GM23338 (cell line): ENCODE measurements around the gene PBXIP1. TPM values are rescaled to one million over a fixed set of nuclear protein-coding genes. Genes with fewer than 3 reads are reported as not detected.

Experiments used
- ATAC-seq: fragments of 200-7000 bp; cut with Tn5 transposase; 3 replicates; pipeline ENCODE4 v1.9.1; 2020
- DNase-seq: peaks from one replicate; pipeline ENCODE4 v3.0.0-alpha.2; 2015; ENCODE audit warnings: low spot score
- H2AFZ ChIP-seq: fragments of 200-600 bp; sonication (generic); 2 replicates; pipeline ENCODE4 v1.8.0; 2016; ENCODE audit warnings: antibody characterized with exemption, mild to moderate bottlenecking, moderate library complexity
- H3F3A ChIP-seq: fragments of 200-600 bp; sonication (generic); replicated peaks from 2 replicates; pipeline ENCODE4 v1.8.0; 2017; ENCODE audit warnings: antibody characterized with exemption, mixed run types, low read depth
- H3K27ac ChIP-seq: fragments of 200-600 bp; sonication (generic); 2 replicates; pipeline ENCODE4 v1.6.1; 2016; ENCODE audit warnings: low read depth
- H3K27me3 ChIP-seq: fragments of 200-600 bp; sonication (generic); 2 replicates; pipeline ENCODE4 v1.8.0; 2016; ENCODE audit warnings: mild to moderate bottlenecking, mixed run types, moderate library complexity; ENCODE audit not compliant: insufficient read depth
- H3K36me3 ChIP-seq: fragments of 200-600 bp; sonication (generic); 2 replicates; pipeline ENCODE4 v1.8.0; 2016; ENCODE audit warnings: mild to moderate bottlenecking; ENCODE audit not compliant: insufficient read depth
- H3K4me1 ChIP-seq: fragments of 200-600 bp; sonication (generic); 2 replicates; pipeline ENCODE4 v1.8.0; 2016; ENCODE audit warnings: mild to moderate bottlenecking, moderate library complexity; ENCODE audit not compliant: insufficient read depth
- H3K4me2 ChIP-seq: fragments of 200-600 bp; sonication (generic); 2 replicates; pipeline ENCODE4 v1.7.1; 2017; ENCODE audit warnings: mixed run types
- H3K4me3 ChIP-seq: fragments of 200-600 bp; sonication (generic); 2 replicates; pipeline ENCODE4 v1.6.1; 2016; ENCODE audit warnings: mixed run types
- H3K79me2 ChIP-seq: fragments of 200-600 bp; sonication (generic); replicated peaks from 2 replicates; pipeline ENCODE4 v1.8.0; 2017; ENCODE audit warnings: mild to moderate bottlenecking; ENCODE audit not compliant: insufficient read depth
- H3K9me2 ChIP-seq: fragments of 200-600 bp; sonication (generic); 2 replicates; pipeline ENCODE4 v1.8.0; 2017; ENCODE audit not compliant: insufficient read depth
- H4K20me1 ChIP-seq: fragments of 200-600 bp; sonication (generic); replicated peaks from 2 replicates; pipeline ENCODE4 v1.8.0; 2017; ENCODE audit warnings: mild to moderate bottlenecking; ENCODE audit not compliant: insufficient read depth
- H3K27ac Mint-ChIP-seq: 2 replicates; pipeline ENCODE4 v1.8.0; 2020; ENCODE audit warnings: inconsistent platforms, mild to moderate bottlenecking, moderate library complexity, mixed read lengths
- H3K27me3 Mint-ChIP-seq: 3 replicates; pipeline ENCODE4 v1.8.0; 2022; ENCODE audit warnings: low read depth, mild to moderate bottlenecking, moderate library complexity, mixed read lengths, inconsistent platforms; ENCODE audit not compliant: insufficient read depth, poor library complexity
- H3K36me3 Mint-ChIP-seq: 3 replicates; pipeline ENCODE4 v1.8.0; 2021; ENCODE audit warnings: low read depth, mild to moderate bottlenecking, inconsistent platforms, moderate library complexity, mixed read lengths
- H3K4me1 Mint-ChIP-seq: 3 replicates; pipeline ENCODE4 v1.8.0; 2020; ENCODE audit warnings: mild to moderate bottlenecking, inconsistent platforms, mixed read lengths
- H3K4me3 Mint-ChIP-seq: 3 replicates; pipeline ENCODE4 v1.8.0; 2021; ENCODE audit warnings: moderate library complexity, mild to moderate bottlenecking, inconsistent platforms, mixed read lengths
- H3K9me3 Mint-ChIP-seq: 3 replicates; pipeline ENCODE4 v1.8.0; 2020; ENCODE audit warnings: moderate library complexity, mild to moderate bottlenecking, inconsistent platforms, mixed read lengths
- CREB1 ChIP-seq: fragments of 250-450 bp; sonication (Bioruptor Pico); IDR thresholded peaks from 2 replicates; pipeline ENCODE4 v1.5.0; 2020; ENCODE audit warnings: low read depth, mild to moderate bottlenecking, moderate library complexity
- EZH2 ChIP-seq: fragments of 200-600 bp; sonication (generic); IDR thresholded peaks from one replicate; pipeline ENCODE4 v1.8.0; 2017; ENCODE audit warnings: antibody characterized with exemption, mild to moderate bottlenecking, low read depth; ENCODE audit not compliant: unreplicated experiment
- REST ChIP-seq: IDR thresholded peaks from one replicate; pipeline ENCODE4 v1.6.1; 2018; ENCODE audit warnings: antibody characterized with exemption; ENCODE audit not compliant: unreplicated experiment
- ZNF462 ChIP-seq: fragments of 250-450 bp; sonication (Bioruptor Pico); IDR thresholded peaks from 2 replicates; pipeline ENCODE4 v1.5.0; 2020; ENCODE audit warnings: mild to moderate bottlenecking, moderate library complexity
- polyA plus RNA-seq: library from polyadenylated mRNA; unstranded; fragments of >200 nt; fragmentation: Nextera tagmentation; extraction: Ambion mirVana; gene quantifications from 2 replicates; pipeline ENCODE4 v1.2.1, GENCODE V29; 2016
- total RNA-seq: library from RNA; depleted of rRNA; stranded (reverse); fragments of >200 nt; shearing (Covaris generic); gene quantifications from 2 replicates; pipeline ENCODE4 v1.2.3, GENCODE V29; 2014

Gene PBXIP1
- total and polyA plus RNA-seq, 2 experiments from 2014 or later, result 7.0 to 31.8 TPM

- H4K20me1 ChIP-seq, result peaks cover 15% of the 10 kb centered on the region
- peaks cover 14% of the 10 kb centered on the region for H3K27me3 Mint-ChIP-seq
- peaks cover 48% of the 10 kb centered on the region for H3K36me3 Mint-ChIP-seq
- H3K79me2 ChIP-seq, result peaks cover 43% of the 10 kb centered on the region
- H3K4me1 Mint-ChIP-seq, result peaks cover 36% of the 10 kb centered on the region
- no peaks in the 10 kb centered on the region for H3K27me3 ChIP-seq
- no peak overlapping the region for H3K4me3 Mint-ChIP-seq
- H3K9me2 ChIP-seq, result no peaks in the 10 kb centered on the region
- peak overlapping the region; percentile 82 for H3K4me3 ChIP-seq
- ATAC-seq, result no peak
- H3K36me3 ChIP-seq, result peaks cover 26% of the 10 kb centered on the region
- H3K27ac Mint-ChIP-seq, result peak overlapping the region; percentile 88
- no peak overlapping the region for H2AFZ ChIP-seq
- peaks cover 3% of the 10 kb centered on the region; the same call in 1 of the 3 replicates for H3K9me3 Mint-ChIP-seq
- peaks cover 27% of the 10 kb centered on the region for H3F3A ChIP-seq
- peak overlapping the region; percentile 97; the same call in 1 of the 2 replicates for H3K27ac ChIP-seq
- no peak for DNase-seq
- peaks cover 16% of the 10 kb centered on the region for H3K4me1 ChIP-seq
- TF ChIP-seq EZH2, result no peak
- TF ChIP-seq ZNF462, result no peak
- TF ChIP-seq REST, result no peak
- TF ChIP-seq CREB1 (CRISPR knock-in tag), result no peak
- peak overlapping the region; percentile 90 for H3K4me2 ChIP-seq
These were observed 14.1 kb upstream of the PBXIP1 start for GRCh38 chr1:154969860-154970452.
